Liver (tissue), 9 donors: Measurements from ENCODE around the gene HOMEZ. TPM values are rescaled to one million over a fixed set of nuclear protein-coding genes. Genes with fewer than 3 reads are reported as not detected.

Experiments
- DNase-seq: peaks from one replicate; pipeline ENCODE4 v3.0.0-alpha.2; 2017; ENCODE audit warnings: low spot score
- H3K27ac ChIP-seq, 2 donors: one replicate each; pipeline ENCODE4 v1.7.0; 2013; ENCODE audit warnings: inconsistent platforms in 2 of 2, low read length in 2 of 2, control low read depth in 1 of 2, low read depth in 1 of 2, mild to moderate bottlenecking in 1 of 2
- H3K27me3 ChIP-seq, 4 donors: one replicate each; pipeline versions ENCODE4 v1.6.1 to v1.7.0; 2013; ENCODE audit warnings: low read length in 3 of 4, inconsistent platforms in 1 of 4, mild to moderate bottlenecking in 1 of 4, moderate library complexity in 1 of 4; ENCODE audit not compliant: control insufficient read depth in 4 of 4, insufficient read depth in 4 of 4
- H3K36me3 ChIP-seq, 4 donors: one replicate each; pipeline versions ENCODE4 v1.6.1 to v1.7.0; 2013; ENCODE audit warnings: low read length in 3 of 4, mild to moderate bottlenecking in 3 of 4, low read depth in 1 of 4, moderate library complexity in 1 of 4; ENCODE audit not compliant: control insufficient read depth in 4 of 4, insufficient read depth in 3 of 4
- H3K4me1 ChIP-seq, 4 donors: one replicate each; pipeline versions ENCODE4 v1.6.1 to v1.7.0; 2013; ENCODE audit warnings: low read length in 3 of 4, mild to moderate bottlenecking in 3 of 4, moderate library complexity in 1 of 4; ENCODE audit not compliant: control insufficient read depth in 4 of 4, insufficient read depth in 4 of 4
- H3K4me3 ChIP-seq, 3 donors: one replicate each; pipeline versions ENCODE4 v1.6.1 to v1.7.0; 2013; ENCODE audit warnings: low read length in 3 of 3, control low read depth in 1 of 3, low read depth in 1 of 3, mild to moderate bottlenecking in 1 of 3
- H3K9ac ChIP-seq, 2 donors: one replicate each; pipeline ENCODE4 v1.7.0; 2013; ENCODE audit warnings: low read length in 2 of 2, mild to moderate bottlenecking in 2 of 2, moderate library complexity in 2 of 2, control low read depth in 1 of 2, low read depth in 1 of 2
- H3K9me3 ChIP-seq, 4 donors: one replicate each; pipeline versions ENCODE4 v1.6.1 to v1.7.0; 2013; ENCODE audit warnings: low read length in 3 of 4; ENCODE audit not compliant: control insufficient read depth in 4 of 4
- EGR1 ChIP-seq, 2 donors: IDR thresholded peaks; 2 replicates each; pipeline ENCODE4 v1.6.1; 2016 to 2018; ENCODE audit warnings: antibody characterized with exemption in 2 of 2, low read depth in 2 of 2
- FOXA1 ChIP-seq: IDR thresholded peaks from 2 replicates; pipeline ENCODE4 v1.6.1; 2016; ENCODE audit warnings: antibody characterized with exemption
- FOXA2 ChIP-seq: IDR thresholded peaks from 2 replicates; pipeline ENCODE4 v1.6.1; 2016; ENCODE audit warnings: antibody characterized with exemption
- GABPA ChIP-seq, 2 donors: IDR thresholded peaks in 1 of 2; conservative IDR thresholded peaks in 1 of 2; 2 replicates each; pipeline ENCODE4 v1.6.1; 2016; ENCODE audit warnings: antibody characterized with exemption in 2 of 2, mild to moderate bottlenecking in 1 of 2, moderate library complexity in 1 of 2
- HNF4A ChIP-seq, 2 donors: conservative IDR thresholded peaks; 2 replicates each; pipeline ENCODE4 v1.6.1; 2016; ENCODE audit warnings: antibody characterized with exemption in 2 of 2, mild to moderate bottlenecking in 2 of 2
- HNF4G ChIP-seq: IDR thresholded peaks from 2 replicates; pipeline ENCODE4 v1.6.1; 2016; ENCODE audit warnings: antibody characterized with exemption
- JUND ChIP-seq, 2 donors: IDR thresholded peaks; 2 replicates each; pipeline ENCODE4 v1.6.1; 2016; ENCODE audit warnings: antibody characterized with exemption in 2 of 2
- NR2F2 ChIP-seq: IDR thresholded peaks from 2 replicates; pipeline ENCODE4 v1.6.1; 2016; ENCODE audit warnings: antibody characterized with exemption
- RAD21 ChIP-seq, 2 donors: IDR thresholded peaks; 2 replicates each; pipeline ENCODE4 v1.6.1; 2016; ENCODE audit warnings: antibody characterized with exemption in 2 of 2, mild to moderate bottlenecking in 2 of 2
- RXRA ChIP-seq, 2 donors: IDR thresholded peaks; 2 replicates each; pipeline ENCODE4 v1.6.1; 2017 to 2018; ENCODE audit warnings: antibody characterized with exemption in 2 of 2, mild to moderate bottlenecking in 1 of 2
- SP1 ChIP-seq: IDR thresholded peaks from 2 replicates; pipeline ENCODE4 v1.6.1; 2018; ENCODE audit warnings: antibody characterized with exemption, mild to moderate bottlenecking
- TAF1 ChIP-seq: conservative IDR thresholded peaks from 2 replicates; pipeline ENCODE4 v1.6.1; 2016; ENCODE audit warnings: antibody characterized with exemption, mild to moderate bottlenecking
- YY1 ChIP-seq: IDR thresholded peaks from 2 replicates; pipeline ENCODE4 v1.6.1; 2016; ENCODE audit warnings: antibody characterized with exemption, mild to moderate bottlenecking
- WGBS: extraction: QIAGEN DNeasy Blood & Tissue Kit; methylation state at CpG from one replicate; pipeline ENCODE4 v1.1.7; 2013; 5-methylcytosine and 5-hydroxymethylcytosine counted together
- polyA plus RNA-seq, 2 donors: library from polyadenylated mRNA; stranded (reverse) in 1 of 2; unstranded in 1 of 2; fragments of 200-250 nt in 1 of 2; fragments of >200 nt in 1 of 2; fragmentation: Nextera tagmentation in 1 of 2; extraction: Ambion mirVana in 1 of 2; gene quantifications; one replicate each; pipeline versions ENCODE4 v1.2.1 to v1.2.3, GENCODE V29; 2013 to 2015
- total RNA-seq, 2 donors: library from RNA; depleted of rRNA; stranded (reverse); fragments of >200 nt; gene quantifications; one replicate each; pipeline ENCODE4 v1.2.3, GENCODE V29; 2014
- TF ChIP-seq, protein P1 (sequence below): fragments of 150-350 bp; IDR thresholded peaks from 2 replicates; pipeline ENCODE4 v1.5.1; 2017; ENCODE audit warnings: improper control_type of control experiment, low read depth, low read length; ENCODE audit not compliant: missing input control
- TF ChIP-seq, protein P2 (sequence below): IDR thresholded peaks from 2 replicates; pipeline ENCODE4 v1.6.1; 2016; ENCODE audit warnings: antibody characterized with exemption
- TF ChIP-seq, protein P3 (sequence below): IDR thresholded peaks from 2 replicates; pipeline ENCODE4 v1.6.1; 2016; ENCODE audit warnings: antibody characterized with exemption, mild to moderate bottlenecking
- TF ChIP-seq, protein P4 (sequence below): IDR thresholded peaks from 2 replicates; pipeline ENCODE4 v1.6.1; 2016; ENCODE audit warnings: antibody characterized with exemption
- TF ChIP-seq, protein P5 (sequence below): IDR thresholded peaks from 2 replicates; pipeline ENCODE4 v1.6.1; 2016; ENCODE audit warnings: antibody characterized with exemption
- donor health status: healthy.
- donor health status: healthy.
- donor health status: healthy.
- donor health status: healthy.
- donor health status: healthy.

Gene HOMEZ
- total and polyA plus RNA-seq, 4 donors = 2.8 to 3.5 (median 3.3) TPM

DNA sequence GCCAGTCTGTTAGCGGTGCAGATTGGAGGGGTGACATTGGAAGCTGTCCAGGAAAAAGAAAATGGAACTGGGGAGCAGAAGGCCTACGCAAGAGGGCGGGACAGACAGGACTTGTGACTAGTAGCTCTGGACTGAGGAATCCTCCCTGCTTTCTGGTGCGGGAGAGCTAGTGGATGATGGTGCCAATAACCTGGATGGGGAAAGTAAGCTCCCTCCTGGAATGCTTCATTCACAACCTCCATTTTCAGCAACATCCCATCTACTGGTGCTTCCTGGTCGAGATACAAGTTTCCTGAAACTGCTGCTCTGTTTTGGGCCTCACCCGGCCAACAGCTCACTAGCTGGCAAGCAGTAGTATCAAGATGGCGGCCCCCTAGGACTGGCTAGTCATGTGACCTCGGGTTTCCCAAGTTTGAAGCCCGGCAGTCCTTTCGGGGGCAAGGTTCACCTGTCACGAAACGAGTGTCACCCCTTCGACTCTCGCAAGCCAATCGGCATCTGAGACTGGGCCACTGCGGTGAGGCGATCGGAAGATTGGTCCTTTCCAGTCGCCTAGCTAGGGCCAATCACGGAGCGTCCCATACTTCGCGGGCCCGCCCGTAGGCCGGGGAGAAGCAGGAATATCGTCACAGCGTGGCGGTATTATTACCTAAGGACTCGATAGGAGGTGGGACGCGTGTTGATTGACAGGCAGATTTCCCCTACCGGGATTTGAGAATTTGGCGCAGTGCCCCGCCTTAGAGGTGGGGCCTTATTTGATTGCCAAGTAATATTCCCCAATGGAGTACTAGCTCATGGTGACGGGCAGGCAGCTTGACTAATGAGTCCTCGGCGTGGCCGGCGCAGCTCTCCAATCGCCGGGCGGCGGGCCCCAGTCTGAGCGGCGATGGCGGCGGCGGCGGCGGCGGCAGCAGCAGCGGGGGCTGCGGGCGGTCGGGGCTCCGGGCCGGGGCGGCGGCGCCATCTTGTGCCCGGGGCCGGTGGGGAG lies 34.9 kb upstream of the HOMEZ start, which contains the start of gene PABPN1:
Gene PABPN1 (plus strand): TSS at position 874 of the 988 bp plus-strand sequence. CDS start 13 bp downstream, at position 887.
- Histone ChIP-seq H3K4me1 (peaks cover 6 to 22% (median 12%) of the 10 kb centered on the region in 4 donors), H3K36me3 (peaks cover 8 to 22% (median 21%) of the 10 kb centered on the region in 4 donors), H3K9ac (peak within 1 kb of the TSS; percentile 91 to 95), H3K27ac (peak within 1 kb of the TSS; percentile 95 to 97), H3K27me3 (no peaks in the 10 kb centered on the region), H3K4me3 (peak within 1 kb of the TSS; percentile 92 to 96 (median 92)), H3K9me3 (no peaks in the 10 kb centered on the region)
- TF ChIP-seq TAF1 (no peak), HNF4G (peak; percentile 79), GABPA (IDR thresholded peaks at IDR 0.05 in 1 of 2, conservative IDR thresholded peaks at IDR 0.05 in 1 of 2) (peak; percentile 64 to 90), FOXA2 (peak; percentile 54), YY1 (peak; percentile 100), HNF4A (conservative IDR thresholded peaks at IDR 0.05) (peak; percentile 89 to 94), EGR1 (IDR thresholded peaks at IDR 0.05; ENCODE audit: low read depth in 2 of 2) (peak; percentile 9 to 11), SP1 (peak; percentile 93), NR2F2 (peak; percentile 87), FOXA1 (peak; percentile 45), RXRA (IDR thresholded peaks at IDR 0.05) (peak; percentile 80 to 82), RAD21 (IDR thresholded peaks at IDR 0.05) (peak in 1 of 2 donors; percentile 12), JUND (IDR thresholded peaks at IDR 0.05) (peak; percentile 50 to 76)
- TF ChIP-seq, protein P1, sequence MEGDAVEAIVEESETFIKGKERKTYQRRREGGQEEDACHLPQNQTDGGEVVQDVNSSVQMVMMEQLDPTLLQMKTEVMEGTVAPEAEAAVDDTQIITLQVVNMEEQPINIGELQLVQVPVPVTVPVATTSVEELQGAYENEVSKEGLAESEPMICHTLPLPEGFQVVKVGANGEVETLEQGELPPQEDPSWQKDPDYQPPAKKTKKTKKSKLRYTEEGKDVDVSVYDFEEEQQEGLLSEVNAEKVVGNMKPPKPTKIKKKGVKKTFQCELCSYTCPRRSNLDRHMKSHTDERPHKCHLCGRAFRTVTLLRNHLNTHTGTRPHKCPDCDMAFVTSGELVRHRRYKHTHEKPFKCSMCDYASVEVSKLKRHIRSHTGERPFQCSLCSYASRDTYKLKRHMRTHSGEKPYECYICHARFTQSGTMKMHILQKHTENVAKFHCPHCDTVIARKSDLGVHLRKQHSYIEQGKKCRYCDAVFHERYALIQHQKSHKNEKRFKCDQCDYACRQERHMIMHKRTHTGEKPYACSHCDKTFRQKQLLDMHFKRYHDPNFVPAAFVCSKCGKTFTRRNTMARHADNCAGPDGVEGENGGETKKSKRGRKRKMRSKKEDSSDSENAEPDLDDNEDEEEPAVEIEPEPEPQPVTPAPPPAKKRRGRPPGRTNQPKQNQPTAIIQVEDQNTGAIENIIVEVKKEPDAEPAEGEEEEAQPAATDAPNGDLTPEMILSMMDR = no peak
- TF ChIP-seq, protein P2, sequence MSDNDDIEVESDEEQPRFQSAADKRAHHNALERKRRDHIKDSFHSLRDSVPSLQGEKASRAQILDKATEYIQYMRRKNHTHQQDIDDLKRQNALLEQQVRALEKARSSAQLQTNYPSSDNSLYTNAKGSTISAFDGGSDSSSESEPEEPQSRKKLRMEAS = peak; percentile 81
- TF ChIP-seq, protein P3, sequence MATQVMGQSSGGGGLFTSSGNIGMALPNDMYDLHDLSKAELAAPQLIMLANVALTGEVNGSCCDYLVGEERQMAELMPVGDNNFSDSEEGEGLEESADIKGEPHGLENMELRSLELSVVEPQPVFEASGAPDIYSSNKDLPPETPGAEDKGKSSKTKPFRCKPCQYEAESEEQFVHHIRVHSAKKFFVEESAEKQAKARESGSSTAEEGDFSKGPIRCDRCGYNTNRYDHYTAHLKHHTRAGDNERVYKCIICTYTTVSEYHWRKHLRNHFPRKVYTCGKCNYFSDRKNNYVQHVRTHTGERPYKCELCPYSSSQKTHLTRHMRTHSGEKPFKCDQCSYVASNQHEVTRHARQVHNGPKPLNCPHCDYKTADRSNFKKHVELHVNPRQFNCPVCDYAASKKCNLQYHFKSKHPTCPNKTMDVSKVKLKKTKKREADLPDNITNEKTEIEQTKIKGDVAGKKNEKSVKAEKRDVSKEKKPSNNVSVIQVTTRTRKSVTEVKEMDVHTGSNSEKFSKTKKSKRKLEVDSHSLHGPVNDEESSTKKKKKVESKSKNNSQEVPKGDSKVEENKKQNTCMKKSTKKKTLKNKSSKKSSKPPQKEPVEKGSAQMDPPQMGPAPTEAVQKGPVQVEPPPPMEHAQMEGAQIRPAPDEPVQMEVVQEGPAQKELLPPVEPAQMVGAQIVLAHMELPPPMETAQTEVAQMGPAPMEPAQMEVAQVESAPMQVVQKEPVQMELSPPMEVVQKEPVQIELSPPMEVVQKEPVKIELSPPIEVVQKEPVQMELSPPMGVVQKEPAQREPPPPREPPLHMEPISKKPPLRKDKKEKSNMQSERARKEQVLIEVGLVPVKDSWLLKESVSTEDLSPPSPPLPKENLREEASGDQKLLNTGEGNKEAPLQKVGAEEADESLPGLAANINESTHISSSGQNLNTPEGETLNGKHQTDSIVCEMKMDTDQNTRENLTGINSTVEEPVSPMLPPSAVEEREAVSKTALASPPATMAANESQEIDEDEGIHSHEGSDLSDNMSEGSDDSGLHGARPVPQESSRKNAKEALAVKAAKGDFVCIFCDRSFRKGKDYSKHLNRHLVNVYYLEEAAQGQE = peak; percentile 63
- TF ChIP-seq, protein P4, sequence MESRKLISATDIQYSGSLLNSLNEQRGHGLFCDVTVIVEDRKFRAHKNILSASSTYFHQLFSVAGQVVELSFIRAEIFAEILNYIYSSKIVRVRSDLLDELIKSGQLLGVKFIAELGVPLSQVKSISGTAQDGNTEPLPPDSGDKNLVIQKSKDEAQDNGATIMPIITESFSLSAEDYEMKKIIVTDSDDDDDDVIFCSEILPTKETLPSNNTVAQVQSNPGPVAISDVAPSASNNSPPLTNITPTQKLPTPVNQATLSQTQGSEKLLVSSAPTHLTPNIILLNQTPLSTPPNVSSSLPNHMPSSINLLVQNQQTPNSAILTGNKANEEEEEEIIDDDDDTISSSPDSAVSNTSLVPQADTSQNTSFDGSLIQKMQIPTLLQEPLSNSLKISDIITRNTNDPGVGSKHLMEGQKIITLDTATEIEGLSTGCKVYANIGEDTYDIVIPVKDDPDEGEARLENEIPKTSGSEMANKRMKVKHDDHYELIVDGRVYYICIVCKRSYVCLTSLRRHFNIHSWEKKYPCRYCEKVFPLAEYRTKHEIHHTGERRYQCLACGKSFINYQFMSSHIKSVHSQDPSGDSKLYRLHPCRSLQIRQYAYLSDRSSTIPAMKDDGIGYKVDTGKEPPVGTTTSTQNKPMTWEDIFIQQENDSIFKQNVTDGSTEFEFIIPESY = peak; percentile 93
- TF ChIP-seq, protein P5, sequence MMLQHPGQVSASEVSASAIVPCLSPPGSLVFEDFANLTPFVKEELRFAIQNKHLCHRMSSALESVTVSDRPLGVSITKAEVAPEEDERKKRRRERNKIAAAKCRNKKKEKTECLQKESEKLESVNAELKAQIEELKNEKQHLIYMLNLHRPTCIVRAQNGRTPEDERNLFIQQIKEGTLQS = peak; percentile 39
- WGBS = 4% methylated on average over 63 of the region's 63 CpGs
- peak; percentile 97 for DNase-seq
